GM13976 (cell line): Measurements from ENCODE around the gene C3orf18.

ENCODE experiments used
- DNase-seq: peaks from one replicate; pipeline ENCODE4 v3.0.0; 2012; ENCODE audit warnings: low spot score
- in situ Hi-C: fragments of 300-500 bp; cut with MboI; formaldehyde crosslinking; loops from one replicate; pipeline ENCODE4 v1.12.0; 2022; ENCODE audit warnings: low sequenced_read_pairs, mixed read lengths, inconsistent platforms; ENCODE audit not compliant: unreplicated experiment
- TF ChIP-seq, protein P1 (sequence below): IDR thresholded peaks from 2 replicates; pipeline ENCODE4 v1.5.1; 2012; ENCODE audit warnings: borderline replicate concordance, mild to moderate bottlenecking; ENCODE audit not compliant: insufficient read depth; ENCODE audit errors: extremely low read depth, missing control alignments, control extremely low read depth

C3orf18 gene

DNA sequence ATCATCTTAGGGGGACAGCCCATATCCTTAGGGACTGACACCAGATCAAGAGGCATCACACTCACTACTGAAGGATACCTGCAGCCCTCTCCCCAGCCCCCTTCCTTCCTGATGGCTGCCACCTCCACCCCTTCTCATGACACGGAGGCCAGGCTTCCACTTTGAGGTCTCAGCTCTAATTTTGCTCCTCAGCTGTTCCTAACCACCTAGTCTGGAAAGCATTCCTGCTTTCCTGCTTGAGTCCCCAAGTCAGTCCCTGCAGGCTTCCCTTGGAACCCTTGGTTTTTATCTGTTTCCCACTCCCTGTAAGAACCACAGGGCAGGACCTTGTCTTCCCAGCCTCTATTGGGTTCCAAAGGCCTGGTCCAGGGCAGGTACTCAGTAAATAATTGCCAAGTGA is 3.2 kb downstream of the C3orf18 start:
- TF ChIP-seq, protein P1, sequence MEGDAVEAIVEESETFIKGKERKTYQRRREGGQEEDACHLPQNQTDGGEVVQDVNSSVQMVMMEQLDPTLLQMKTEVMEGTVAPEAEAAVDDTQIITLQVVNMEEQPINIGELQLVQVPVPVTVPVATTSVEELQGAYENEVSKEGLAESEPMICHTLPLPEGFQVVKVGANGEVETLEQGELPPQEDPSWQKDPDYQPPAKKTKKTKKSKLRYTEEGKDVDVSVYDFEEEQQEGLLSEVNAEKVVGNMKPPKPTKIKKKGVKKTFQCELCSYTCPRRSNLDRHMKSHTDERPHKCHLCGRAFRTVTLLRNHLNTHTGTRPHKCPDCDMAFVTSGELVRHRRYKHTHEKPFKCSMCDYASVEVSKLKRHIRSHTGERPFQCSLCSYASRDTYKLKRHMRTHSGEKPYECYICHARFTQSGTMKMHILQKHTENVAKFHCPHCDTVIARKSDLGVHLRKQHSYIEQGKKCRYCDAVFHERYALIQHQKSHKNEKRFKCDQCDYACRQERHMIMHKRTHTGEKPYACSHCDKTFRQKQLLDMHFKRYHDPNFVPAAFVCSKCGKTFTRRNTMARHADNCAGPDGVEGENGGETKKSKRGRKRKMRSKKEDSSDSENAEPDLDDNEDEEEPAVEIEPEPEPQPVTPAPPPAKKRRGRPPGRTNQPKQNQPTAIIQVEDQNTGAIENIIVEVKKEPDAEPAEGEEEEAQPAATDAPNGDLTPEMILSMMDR: no peak
- in situ Hi-C loops: no loop called here
- DNase-seq: no peak

DNA sequence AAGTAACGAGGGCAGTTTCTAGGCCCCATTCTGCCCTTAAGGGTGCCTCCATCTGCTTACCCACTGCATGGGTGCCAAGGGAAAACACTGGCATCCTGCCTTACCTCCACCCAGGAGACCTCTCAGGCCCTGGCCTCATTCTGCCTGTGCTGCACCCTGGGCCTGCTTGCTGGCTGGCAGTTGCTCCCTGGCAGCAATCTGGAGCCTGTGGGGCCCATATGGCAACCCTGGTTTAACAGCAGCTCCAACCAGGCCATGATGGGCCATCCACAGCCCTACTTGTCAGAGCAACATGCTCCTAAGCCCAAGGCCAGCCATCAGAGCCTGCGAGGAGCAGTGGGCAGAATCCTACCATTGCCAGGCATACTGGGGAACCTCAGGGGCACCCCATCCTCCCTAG is 3.7 kb downstream of the C3orf18 start:
- in situ Hi-C loops: no loop called here
- DNase-seq: no peak
- TF ChIP-seq, protein P1: no peak

DNA sequence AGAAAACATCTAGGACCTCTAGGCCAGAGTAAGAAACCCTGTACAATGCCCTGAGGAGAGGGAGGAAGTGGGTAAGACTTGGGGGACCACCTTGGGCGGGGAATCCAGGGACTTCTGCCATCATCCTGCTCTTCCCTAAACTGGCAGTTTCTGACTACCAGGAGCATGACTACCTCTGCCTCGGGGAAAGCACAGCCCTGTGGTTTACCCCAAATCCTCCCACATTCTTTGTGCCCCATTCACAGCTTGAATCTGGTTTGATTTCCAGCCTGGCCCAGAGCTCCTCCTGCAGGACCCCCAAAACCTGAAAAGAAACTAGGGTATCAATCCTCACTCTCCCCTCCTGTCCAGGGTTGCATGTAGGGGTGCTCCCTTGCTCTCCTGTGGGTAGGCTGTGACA is 4.7 kb downstream of the C3orf18 start:
- in situ Hi-C loops: no loop called here
- TF ChIP-seq, protein P1: no peak
- no peak for DNase-seq

DNA sequence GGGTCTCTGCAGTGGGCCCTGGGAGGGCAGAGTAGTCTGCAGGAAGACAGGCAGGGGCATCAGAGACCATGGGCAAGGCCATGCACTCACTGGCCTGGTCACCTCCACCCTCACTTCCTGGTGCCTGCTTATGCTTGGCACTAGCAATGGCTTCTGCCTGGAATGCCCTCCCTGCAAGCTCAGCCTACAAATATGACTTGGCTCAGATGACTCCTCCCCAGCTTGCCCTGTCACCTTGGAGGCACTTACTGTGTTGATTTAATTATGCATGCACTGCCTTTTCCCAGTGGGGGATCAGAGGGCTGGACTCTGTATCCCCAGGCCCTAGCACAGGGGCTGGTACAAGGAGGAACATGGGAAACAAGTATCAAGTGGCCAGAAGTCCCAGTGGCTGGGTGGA is 7.8 kb downstream of the C3orf18 start:
- TF ChIP-seq, protein P1: no peak
- no peak for DNase-seq
- in situ Hi-C loops: no loop called here

DNA sequence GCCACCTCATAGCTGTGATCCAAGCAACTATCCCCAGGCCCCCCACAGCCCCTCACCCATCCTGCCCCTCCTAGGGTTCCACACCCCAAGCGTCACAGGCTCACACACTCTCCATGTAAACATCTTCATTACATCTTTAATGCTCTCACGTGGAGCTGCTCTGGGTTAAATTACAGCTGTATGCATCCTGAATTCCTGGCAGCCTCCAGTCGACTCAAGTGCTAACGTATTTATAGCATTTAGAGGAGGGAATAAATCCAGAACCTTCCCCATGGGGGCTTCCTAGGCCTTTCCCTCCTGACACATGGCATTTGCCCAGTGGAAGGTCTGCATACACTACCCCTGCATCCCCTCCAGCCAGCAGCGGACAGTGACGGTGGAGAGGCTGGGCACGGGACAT is 9.6 kb downstream of the C3orf18 start:
- in situ Hi-C loops: no loop called here
- DNase-seq: no peak
- TF ChIP-seq, protein P1: no peak

DNA sequence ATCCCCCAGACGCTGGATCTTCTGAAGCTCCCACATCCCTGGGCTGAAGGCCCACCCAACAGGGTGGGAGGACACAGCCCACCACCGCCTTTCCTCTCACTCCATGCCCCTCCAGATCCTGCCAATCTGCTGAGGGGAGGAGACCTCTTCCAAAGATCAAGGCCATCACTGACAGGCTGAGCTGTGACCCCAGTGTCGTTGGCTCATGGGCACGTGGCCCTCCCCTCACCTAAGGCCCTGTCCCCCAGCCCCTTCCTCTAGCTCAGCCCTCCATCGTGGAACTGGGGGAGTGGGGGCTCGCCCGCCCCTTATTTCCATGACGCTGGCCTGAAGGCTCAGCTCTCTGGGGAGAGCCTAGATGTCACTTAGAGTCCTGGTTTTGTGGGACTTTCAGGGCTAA is 10.4 kb downstream of the C3orf18 start:
- in situ Hi-C loops: no loop called here
- TF ChIP-seq, protein P1: no peak
- no peak for DNase-seq

DNA sequence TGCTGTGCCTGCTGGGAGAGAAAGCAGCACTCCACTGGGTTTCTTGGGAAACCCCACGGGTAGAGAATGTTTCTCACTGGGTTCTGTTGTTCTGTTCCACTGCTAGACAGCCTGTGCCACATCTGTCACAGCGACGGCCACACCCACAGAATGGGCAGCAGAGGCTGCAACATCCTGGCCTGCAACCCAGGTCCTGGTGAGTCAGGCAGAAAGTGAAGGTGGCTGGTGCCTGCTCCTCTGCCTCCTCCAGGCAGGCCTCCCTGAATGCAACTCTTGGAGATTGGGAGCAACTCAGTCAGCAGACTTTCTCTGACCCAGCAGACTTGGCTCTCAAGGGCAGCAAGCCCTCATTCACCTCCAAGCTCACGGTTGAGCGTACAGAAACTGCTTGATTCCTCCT is 13.0 kb downstream of the C3orf18 start:
- no peak for DNase-seq
- TF ChIP-seq, protein P1: no peak
- in situ Hi-C loops: no loop called here
